Midbrain (tissue), 1 donor: ENCODE results near the gene TNRC18.
"Not testable (repeated sequence)": the region's sequence is repeated elsewhere in the genome, so short reads cannot be mapped to it uniquely, and the experiment has no call there.

Experiments used
- DNase-seq: peaks from one replicate; lab custom pipeline; 2025; lab: John Stamatoyannopoulos, UW

TNRC18 gene

GRCh38 chr7:5349437-5350173 lies 74.0 kb downstream of the TNRC18 start:
- DNase-seq = no peak

- DNase-seq = no peak
Observed at GRCh38 chr7:5349005-5349380, 74.6 kb downstream of the TNRC18 start.

- no peak for DNase-seq
Observed at GRCh38 chr7:5348134-5349004, 75.3 kb downstream of the TNRC18 start.

- DNase-seq = no peak
Observed at GRCh38 chr7:5345671-5346070, 78.0 kb downstream of the TNRC18 start.

- no peak for DNase-seq
Observed at GRCh38 chr7:5345171-5345570, 78.5 kb downstream of the TNRC18 start.

GRCh38 chr7:5344342-5344741 lies 79.3 kb downstream of the TNRC18 start:
- no peak for DNase-seq

- no peak for DNase-seq
Observed at GRCh38 chr7:5343884-5344283, 79.8 kb downstream of the TNRC18 start.

GRCh38 chr7:5342631-5343030 lies 81.0 kb downstream of the TNRC18 start:
- DNase-seq = no peak

- DNase-seq = no peak
Observed at GRCh38 chr7:5339955-5340354, 83.7 kb downstream of the TNRC18 start.

- no peak for DNase-seq
Observed at GRCh38 chr7:5337047-5337446, 86.6 kb downstream of the TNRC18 start.

GRCh38 chr7:5334671-5335070 lies 89.0 kb downstream of the TNRC18 start:
- no peak for DNase-seq

- no peak for DNase-seq
Observed at GRCh38 chr7:5333121-5334045, 90.3 kb downstream of the TNRC18 start.

GRCh38 chr7:5332579-5332978 lies 91.1 kb downstream of the TNRC18 start:
- DNase-seq = no peak

GRCh38 chr7:5330288-5330687 lies 93.3 kb downstream of the TNRC18 start:
- DNase-seq = no peak

- no peak for DNase-seq
Observed at GRCh38 chr7:5324961-5325360, 98.7 kb downstream of the TNRC18 start.

- not testable (repeated sequence) for DNase-seq
Observed at GRCh38 chr7:5323800-5324781, 99.5 kb downstream of the TNRC18 start.

GRCh38 chr7:5322621-5323410 lies 100.8 kb downstream of the TNRC18 start:
- no peak for DNase-seq

GRCh38 chr7:5320802-5321396 lies 102.7 kb downstream of the TNRC18 start:
- DNase-seq = no peak

GRCh38 chr7:5320391-5320790 lies 103.2 kb downstream of the TNRC18 start:
- no peak for DNase-seq

GRCh38 chr7:5318613-5319012 lies 105.0 kb downstream of the TNRC18 start:
- DNase-seq = not testable (repeated sequence)
